GM23338 (cell line): Measurements from ENCODE around the gene TBC1D14. TPM values are rescaled to one million over a fixed set of nuclear protein-coding genes. Genes with fewer than 3 reads are reported as not detected.

ENCODE experiments used
- ATAC-seq: fragments of 200-7000 bp; cut with Tn5 transposase; 3 replicates; pipeline ENCODE4 v1.9.1; 2020
- DNase-seq: peaks from one replicate; pipeline ENCODE4 v3.0.0-alpha.2; 2015; ENCODE audit warnings: low spot score
- H2AFZ ChIP-seq: fragments of 200-600 bp; sonication (generic); 2 replicates; pipeline ENCODE4 v1.8.0; 2016; ENCODE audit warnings: antibody characterized with exemption, mild to moderate bottlenecking, moderate library complexity
- H3F3A ChIP-seq: fragments of 200-600 bp; sonication (generic); replicated peaks from 2 replicates; pipeline ENCODE4 v1.8.0; 2017; ENCODE audit warnings: antibody characterized with exemption, mixed run types, low read depth
- H3K27ac ChIP-seq: fragments of 200-600 bp; sonication (generic); 2 replicates; pipeline ENCODE4 v1.6.1; 2016; ENCODE audit warnings: low read depth
- H3K27me3 ChIP-seq: fragments of 200-600 bp; sonication (generic); 2 replicates; pipeline ENCODE4 v1.8.0; 2016; ENCODE audit warnings: mild to moderate bottlenecking, mixed run types, moderate library complexity; ENCODE audit not compliant: insufficient read depth
- H3K36me3 ChIP-seq: fragments of 200-600 bp; sonication (generic); 2 replicates; pipeline ENCODE4 v1.8.0; 2016; ENCODE audit warnings: mild to moderate bottlenecking; ENCODE audit not compliant: insufficient read depth
- H3K4me1 ChIP-seq: fragments of 200-600 bp; sonication (generic); 2 replicates; pipeline ENCODE4 v1.8.0; 2016; ENCODE audit warnings: mild to moderate bottlenecking, moderate library complexity; ENCODE audit not compliant: insufficient read depth
- H3K4me2 ChIP-seq: fragments of 200-600 bp; sonication (generic); 2 replicates; pipeline ENCODE4 v1.7.1; 2017; ENCODE audit warnings: mixed run types
- H3K4me3 ChIP-seq: fragments of 200-600 bp; sonication (generic); 2 replicates; pipeline ENCODE4 v1.6.1; 2016; ENCODE audit warnings: mixed run types
- H3K79me2 ChIP-seq: fragments of 200-600 bp; sonication (generic); replicated peaks from 2 replicates; pipeline ENCODE4 v1.8.0; 2017; ENCODE audit warnings: mild to moderate bottlenecking; ENCODE audit not compliant: insufficient read depth
- H3K9me2 ChIP-seq: fragments of 200-600 bp; sonication (generic); 2 replicates; pipeline ENCODE4 v1.8.0; 2017; ENCODE audit not compliant: insufficient read depth
- H4K20me1 ChIP-seq: fragments of 200-600 bp; sonication (generic); replicated peaks from 2 replicates; pipeline ENCODE4 v1.8.0; 2017; ENCODE audit warnings: mild to moderate bottlenecking; ENCODE audit not compliant: insufficient read depth
- H3K27ac Mint-ChIP-seq: 2 replicates; pipeline ENCODE4 v1.8.0; 2020; ENCODE audit warnings: inconsistent platforms, mild to moderate bottlenecking, moderate library complexity, mixed read lengths
- H3K27me3 Mint-ChIP-seq: 3 replicates; pipeline ENCODE4 v1.8.0; 2022; ENCODE audit warnings: low read depth, mild to moderate bottlenecking, moderate library complexity, mixed read lengths, inconsistent platforms; ENCODE audit not compliant: insufficient read depth, poor library complexity
- H3K36me3 Mint-ChIP-seq: 3 replicates; pipeline ENCODE4 v1.8.0; 2021; ENCODE audit warnings: low read depth, mild to moderate bottlenecking, inconsistent platforms, moderate library complexity, mixed read lengths
- H3K4me1 Mint-ChIP-seq: 3 replicates; pipeline ENCODE4 v1.8.0; 2020; ENCODE audit warnings: mild to moderate bottlenecking, inconsistent platforms, mixed read lengths
- H3K4me3 Mint-ChIP-seq: 3 replicates; pipeline ENCODE4 v1.8.0; 2021; ENCODE audit warnings: moderate library complexity, mild to moderate bottlenecking, inconsistent platforms, mixed read lengths
- H3K9me3 Mint-ChIP-seq: 3 replicates; pipeline ENCODE4 v1.8.0; 2020; ENCODE audit warnings: moderate library complexity, mild to moderate bottlenecking, inconsistent platforms, mixed read lengths
- CREB1 ChIP-seq: fragments of 250-450 bp; sonication (Bioruptor Pico); IDR thresholded peaks from 2 replicates; pipeline ENCODE4 v1.5.0; 2020; ENCODE audit warnings: low read depth, mild to moderate bottlenecking, moderate library complexity
- EZH2 ChIP-seq: fragments of 200-600 bp; sonication (generic); IDR thresholded peaks from one replicate; pipeline ENCODE4 v1.8.0; 2017; ENCODE audit warnings: antibody characterized with exemption, mild to moderate bottlenecking, low read depth; ENCODE audit not compliant: unreplicated experiment
- JUNB ChIP-seq: IDR thresholded peaks from one replicate; pipeline ENCODE4 v1.6.1; 2016; ENCODE audit warnings: antibody characterized with exemption; ENCODE audit not compliant: unreplicated experiment
- NANOG ChIP-seq: IDR thresholded peaks from 2 replicates; pipeline ENCODE4 v1.6.1; 2016; ENCODE audit warnings: antibody characterized with exemption, borderline replicate concordance
- STAT1 ChIP-seq: IDR thresholded peaks from one replicate; pipeline ENCODE4 v1.6.1; 2016; ENCODE audit warnings: antibody characterized with exemption; ENCODE audit not compliant: unreplicated experiment
- polyA plus RNA-seq: library from polyadenylated mRNA; unstranded; fragments of >200 nt; fragmentation: Nextera tagmentation; extraction: Ambion mirVana; gene quantifications from 2 replicates; pipeline ENCODE4 v1.2.1, GENCODE V29; 2016
- total RNA-seq: library from RNA; depleted of rRNA; stranded (reverse); fragments of >200 nt; shearing (Covaris generic); gene quantifications from 2 replicates; pipeline ENCODE4 v1.2.3, GENCODE V29; 2014
- TF ChIP-seq, protein P1 (sequence below): fragments of 250-450 bp; sonication (Bioruptor Pico); IDR thresholded peaks from 2 replicates; pipeline ENCODE4 v1.5.0; 2020; ENCODE audit warnings: mild to moderate bottlenecking, moderate library complexity

The TBC1D14 gene
- total and polyA plus RNA-seq, 2 experiments from 2014 or later = 18.2 to 59.7 TPM

DNA sequence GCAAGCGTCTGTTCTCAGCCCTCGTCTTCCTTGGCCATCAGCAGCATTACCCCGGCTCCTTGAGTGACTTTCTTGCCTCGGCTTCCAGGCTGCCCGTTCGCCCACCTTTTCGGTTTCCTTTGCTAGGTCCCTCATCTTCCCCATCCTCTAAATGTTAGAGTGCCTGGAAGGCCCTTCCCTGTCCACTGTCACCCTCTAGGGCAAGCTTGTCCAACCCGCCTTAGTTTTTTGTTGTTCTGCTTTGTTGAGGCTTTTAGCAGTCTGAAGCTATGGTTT, 62.7 kb downstream of the TBC1D14 start:
- TF ChIP-seq, protein P1, sequence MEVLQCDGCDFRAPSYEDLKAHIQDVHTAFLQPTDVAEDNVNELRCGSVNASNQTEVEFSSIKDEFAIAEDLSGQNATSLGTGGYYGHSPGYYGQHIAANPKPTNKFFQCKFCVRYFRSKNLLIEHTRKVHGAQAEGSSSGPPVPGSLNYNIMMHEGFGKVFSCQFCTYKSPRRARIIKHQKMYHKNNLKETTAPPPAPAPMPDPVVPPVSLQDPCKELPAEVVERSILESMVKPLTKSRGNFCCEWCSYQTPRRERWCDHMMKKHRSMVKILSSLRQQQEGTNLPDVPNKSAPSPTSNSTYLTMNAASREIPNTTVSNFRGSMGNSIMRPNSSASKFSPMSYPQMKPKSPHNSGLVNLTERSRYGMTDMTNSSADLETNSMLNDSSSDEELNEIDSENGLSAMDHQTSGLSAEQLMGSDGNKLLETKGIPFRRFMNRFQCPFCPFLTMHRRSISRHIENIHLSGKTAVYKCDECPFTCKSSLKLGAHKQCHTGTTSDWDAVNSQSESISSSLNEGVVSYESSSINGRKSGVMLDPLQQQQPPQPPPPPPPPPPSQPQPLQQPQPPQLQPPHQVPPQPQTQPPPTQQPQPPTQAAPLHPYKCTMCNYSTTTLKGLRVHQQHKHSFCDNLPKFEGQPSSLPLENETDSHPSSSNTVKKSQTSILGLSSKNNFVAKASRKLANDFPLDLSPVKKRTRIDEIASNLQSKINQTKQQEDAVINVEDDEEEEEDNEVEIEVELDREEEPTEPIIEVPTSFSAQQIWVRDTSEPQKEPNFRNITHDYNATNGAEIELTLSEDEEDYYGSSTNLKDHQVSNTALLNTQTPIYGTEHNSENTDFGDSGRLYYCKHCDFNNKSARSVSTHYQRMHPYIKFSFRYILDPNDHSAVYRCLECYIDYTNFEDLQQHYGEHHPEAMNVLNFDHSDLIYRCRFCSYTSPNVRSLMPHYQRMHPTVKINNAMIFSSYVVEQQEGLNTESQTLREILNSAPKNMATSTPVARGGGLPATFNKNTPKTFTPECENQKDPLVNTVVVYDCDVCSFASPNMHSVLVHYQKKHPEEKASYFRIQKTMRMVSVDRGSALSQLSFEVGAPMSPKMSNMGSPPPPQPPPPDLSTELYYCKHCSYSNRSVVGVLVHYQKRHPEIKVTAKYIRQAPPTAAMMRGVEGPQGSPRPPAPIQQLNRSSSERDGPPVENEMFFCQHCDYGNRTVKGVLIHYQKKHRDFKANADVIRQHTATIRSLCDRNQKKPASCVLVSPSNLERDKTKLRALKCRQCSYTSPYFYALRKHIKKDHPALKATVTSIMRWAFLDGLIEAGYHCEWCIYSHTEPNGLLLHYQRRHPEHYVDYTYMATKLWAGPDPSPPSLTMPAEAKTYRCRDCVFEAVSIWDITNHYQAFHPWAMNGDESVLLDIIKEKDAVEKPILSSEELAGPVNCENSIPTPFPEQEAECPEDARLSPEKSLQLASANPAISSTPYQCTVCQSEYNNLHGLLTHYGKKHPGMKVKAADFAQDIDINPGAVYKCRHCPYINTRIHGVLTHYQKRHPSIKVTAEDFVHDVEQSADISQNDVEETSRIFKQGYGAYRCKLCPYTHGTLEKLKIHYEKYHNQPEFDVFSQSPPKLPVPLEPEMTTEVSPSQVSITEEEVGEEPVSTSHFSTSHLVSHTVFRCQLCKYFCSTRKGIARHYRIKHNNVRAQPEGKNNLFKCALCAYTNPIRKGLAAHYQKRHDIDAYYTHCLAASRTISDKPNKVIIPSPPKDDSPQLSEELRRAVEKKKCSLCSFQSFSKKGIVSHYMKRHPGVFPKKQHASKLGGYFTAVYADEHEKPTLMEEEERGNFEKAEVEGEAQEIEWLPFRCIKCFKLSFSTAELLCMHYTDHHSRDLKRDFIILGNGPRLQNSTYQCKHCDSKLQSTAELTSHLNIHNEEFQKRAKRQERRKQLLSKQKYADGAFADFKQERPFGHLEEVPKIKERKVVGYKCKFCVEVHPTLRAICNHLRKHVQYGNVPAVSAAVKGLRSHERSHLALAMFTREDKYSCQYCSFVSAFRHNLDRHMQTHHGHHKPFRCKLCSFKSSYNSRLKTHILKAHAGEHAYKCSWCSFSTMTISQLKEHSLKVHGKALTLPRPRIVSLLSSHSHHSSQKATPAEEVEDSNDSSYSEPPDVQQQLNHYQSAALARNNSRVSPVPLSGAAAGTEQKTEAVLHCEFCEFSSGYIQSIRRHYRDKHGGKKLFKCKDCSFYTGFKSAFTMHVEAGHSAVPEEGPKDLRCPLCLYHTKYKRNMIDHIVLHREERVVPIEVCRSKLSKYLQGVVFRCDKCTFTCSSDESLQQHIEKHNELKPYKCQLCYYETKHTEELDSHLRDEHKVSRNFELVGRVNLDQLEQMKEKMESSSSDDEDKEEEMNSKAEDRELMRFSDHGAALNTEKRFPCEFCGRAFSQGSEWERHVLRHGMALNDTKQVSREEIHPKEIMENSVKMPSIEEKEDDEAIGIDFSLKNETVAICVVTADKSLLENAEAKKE (CRISPR knock-in tag) = no peak
- no peak for TF ChIP-seq JUNB
- DNase-seq = no peak
- ATAC-seq = no peak
- peak overlapping the region; percentile 58; the same call in 1 of the 3 replicates for H3K4me3 Mint-ChIP-seq
- peak overlapping the region; percentile 27; the same call in 1 of the 2 replicates for H3K4me3 ChIP-seq
- peaks cover 18% of the 10 kb centered on the region for H3K36me3 Mint-ChIP-seq
- no peaks in the 10 kb centered on the region for H4K20me1 ChIP-seq
- peak overlapping the region; percentile 96 for H3K27ac ChIP-seq
- H3F3A ChIP-seq = peaks cover 4% of the 10 kb centered on the region; the same call in 1 of the 2 replicates
- peak overlapping the region; percentile 91 for H3K27ac Mint-ChIP-seq
- H3K27me3 ChIP-seq = no peaks in the 10 kb centered on the region
- H3K4me1 Mint-ChIP-seq = peaks cover 31% of the 10 kb centered on the region
- no peaks in the 10 kb centered on the region for H3K36me3 ChIP-seq
- peak overlapping the region; percentile 66 for H3K4me2 ChIP-seq
- H3K79me2 ChIP-seq = no peaks in the 10 kb centered on the region
- no peak overlapping the region for H2AFZ ChIP-seq
- H3K4me1 ChIP-seq = peaks cover 25% of the 10 kb centered on the region
- H3K9me3 Mint-ChIP-seq = peaks cover 11% of the 10 kb centered on the region; the same call in 2 of the 3 replicates
- no peaks in the 10 kb centered on the region for H3K9me2 ChIP-seq
- peaks cover 4% of the 10 kb centered on the region for H3K27me3 Mint-ChIP-seq

DNA sequence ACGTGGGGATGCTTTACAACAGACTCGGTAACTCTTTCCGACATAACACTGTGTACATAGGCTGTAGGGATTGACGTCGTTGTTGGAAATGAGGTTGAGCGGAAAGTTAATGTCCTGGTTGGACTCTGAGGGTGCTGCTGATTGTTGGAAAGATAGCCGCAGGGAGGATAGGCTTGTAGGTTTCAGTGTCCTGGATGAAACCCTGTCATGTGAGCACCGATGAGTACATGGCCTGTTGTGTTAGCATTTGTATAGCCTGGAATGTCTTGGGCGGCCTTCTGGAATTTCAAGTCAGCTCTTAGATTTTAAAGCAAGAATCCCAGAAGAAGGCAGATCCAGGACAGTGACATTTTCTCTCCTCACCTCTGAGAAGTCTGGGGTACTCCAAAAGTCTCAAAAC, 63.3 kb downstream of the TBC1D14 start:
- Mint-ChIP-seq H3K27me3 (peaks cover 4% of the 10 kb centered on the region), H3K9me3 (peaks cover 11% of the 10 kb centered on the region; the same call in 2 of the 3 replicates), H3K4me3 (peak overlapping the region; percentile 58), H3K27ac (peak overlapping the region; percentile 91), H3K4me1 (peaks cover 31% of the 10 kb centered on the region), H3K36me3 (peaks cover 18% of the 10 kb centered on the region)
- TF ChIP-seq CREB1 (CRISPR knock-in tag) = peak; percentile 36
- no peak for TF ChIP-seq EZH2
- TF ChIP-seq STAT1 = no peak
- TF ChIP-seq NANOG = peak; percentile 6; the same call in 1 of the 2 replicates
- TF ChIP-seq, protein P1 (CRISPR knock-in tag) = 0 out of 2 replicates have a peak, but pooled peaks have one; percentile 22
- no peaks in the 10 kb centered on the region for H3K9me2 ChIP-seq
- H3K27me3 ChIP-seq = no peaks in the 10 kb centered on the region
- peaks cover 25% of the 10 kb centered on the region for H3K4me1 ChIP-seq
- peak overlapping the region; percentile 42 for H3K4me3 ChIP-seq
- DNase-seq (peak; percentile 92), ATAC-seq (peak; percentile 94)
- no peaks in the 10 kb centered on the region for H3K36me3 ChIP-seq
- H3K79me2 ChIP-seq = no peaks in the 10 kb centered on the region
- no peak overlapping the region for H2AFZ ChIP-seq
- peaks cover 4% of the 10 kb centered on the region; the same call in 1 of the 2 replicates for H3F3A ChIP-seq
- H3K4me2 ChIP-seq = peak overlapping the region; percentile 75
- H4K20me1 ChIP-seq = no peaks in the 10 kb centered on the region
- H3K27ac ChIP-seq = peak overlapping the region; percentile 96
